8988T (cell line): ENCODE measurements around the gene PDE6G.

ENCODE experiments used
- DNase-seq: peaks from one replicate; pipeline ENCODE4 v3.0.0; 2011

PDE6G gene

GRCh38 chr17:81656835-81657234 is 493 bp upstream of the PDE6G start:
- no peak for DNase-seq

GRCh38 chr17:81655378-81656117 is 794 bp downstream of the PDE6G start:
- no peak for DNase-seq

GRCh38 chr17:81652906-81653771 is 3.2 kb downstream of the PDE6G start:
- DNase-seq: no peak

- peak; percentile 71 for DNase-seq
Measured at GRCh38 chr17:81651692-81652091, 4.7 kb downstream of the PDE6G start.

- DNase-seq: no peak
Measured at GRCh38 chr17:81650951-81651350, 5.4 kb downstream of the PDE6G start.

- no peak for DNase-seq
Measured at GRCh38 chr17:81648707-81649085, 7.6 kb downstream of the PDE6G start.

GRCh38 chr17:81648013-81648706 is 8.2 kb downstream of the PDE6G start:
- DNase-seq: no peak

GRCh38 chr17:81647640-81648012 is 8.7 kb downstream of the PDE6G start:
- no peak for DNase-seq

GRCh38 chr17:81646869-81647600 is 9.3 kb downstream of the PDE6G start:
- DNase-seq: no peak

GRCh38 chr17:81644976-81645952 is 11.1 kb downstream of the PDE6G start:
- no peak for DNase-seq

GRCh38 chr17:81644496-81644895 is 11.8 kb downstream of the PDE6G start:
- DNase-seq: no peak

GRCh38 chr17:81641825-81642489 is 14.4 kb downstream of the PDE6G start:
- no peak for DNase-seq

GRCh38 chr17:81640011-81640410 is 16.3 kb downstream of the PDE6G start:
- DNase-seq: no peak

GRCh38 chr17:81638683-81639082 is 17.7 kb downstream of the PDE6G start:
- DNase-seq: no peak

- peak; percentile 89 for DNase-seq
Measured at GRCh38 chr17:81636505-81637288, 19.6 kb downstream of the PDE6G start, which contains the start of the genes NPLOC4 and TSPAN10. Gene NPLOC4 (minus strand): TSS chr17:81637112. CDS start chr17:81636930, 182 bp downstream. Gene TSPAN10 (plus strand): TSS chr17:81637196. CDS start chr17:81642413, 5,217 bp downstream.

- no peak for DNase-seq
Measured at GRCh38 chr17:81635973-81636504, 20.3 kb downstream of the PDE6G start.

- DNase-seq: no peak
Measured at GRCh38 chr17:81635431-81635830, 20.9 kb downstream of the PDE6G start.

GRCh38 chr17:81631482-81631881 is 24.9 kb downstream of the PDE6G start:
- no peak for DNase-seq

GRCh38 chr17:81630274-81630673 is 26.1 kb downstream of the PDE6G start:
- no peak for DNase-seq
